ENCODE results near the gene TTPAL.

Gene TTPAL

GRCh38 chr20:44475372-44475693 lies 341 bp upstream of the TTPAL start:
- CTCF ChIA-PET, result interaction anchor here (0.5 to 2.7 kb wide), 8 partner anchors 19 to 664 kb away, joined by 3 to 19 read pairs (median 4); partner anchors contain the start of gene FITM2
- DNase-seq (ENCODE audit: low spot score), result no peak
- H3K27ac ChIP-seq, result peak overlapping the region; percentile 68
- POLR2A ChIA-PET (ENCODE audit: low non-redundant PET), result interaction anchor here (0.5 to 1.1 kb wide), 6 partner anchors 11 to 715 kb away, joined by 3 to 7 read pairs (median 3); partner anchors contain the start of gene SERINC3
- TF ChIP-seq CTCF (conservative IDR thresholded peaks at IDR 0.05; ENCODE audit: low read depth), result no peak

- TF ChIP-seq CTCF (conservative IDR thresholded peaks at IDR 0.05; ENCODE audit: low read depth), result no peak
- POLR2A ChIA-PET (ENCODE audit: low non-redundant PET), result interaction anchor here (0.7 kb wide), 1 partner anchor 848 kb away, joined by 3 read pairs; no protein-coding TSS in a partner anchor
- H3K27ac ChIP-seq, result no peak overlapping the region; the same call in 1 of the 2 replicates
- CTCF ChIA-PET, result interaction anchor here (1.5 kb wide), 1 partner anchor 133 kb away, joined by 5 read pairs; no protein-coding TSS in a partner anchor
- DNase-seq (ENCODE audit: low spot score), result no peak
Observed at GRCh38 chr20:44477151-44477550, 1.5 kb downstream of the TTPAL start.

- ChIA-PET POLR2A (ENCODE audit: low non-redundant PET) (no interaction called here), CTCF (interaction anchor here (1.5 kb wide), 1 partner anchor 132 kb away, joined by 5 read pairs; no protein-coding TSS in a partner anchor)
- no peak for DNase-seq (ENCODE audit: low spot score)
- H3K27ac ChIP-seq, result peak overlapping the region; percentile 35
- no peak for TF ChIP-seq CTCF (conservative IDR thresholded peaks at IDR 0.05; ENCODE audit: low read depth)
Observed at GRCh38 chr20:44478206-44478605, 2.5 kb downstream of the TTPAL start.

- TF ChIP-seq CTCF (conservative IDR thresholded peaks at IDR 0.05; ENCODE audit: low read depth), result no peak
- POLR2A ChIA-PET (ENCODE audit: low non-redundant PET), result interaction anchor here (0.5 kb wide), 1 partner anchor 145 kb away, joined by 3 read pairs; no protein-coding TSS in a partner anchor
- no peak overlapping the region; the same call in 1 of the 2 replicates for H3K27ac ChIP-seq
- CTCF ChIA-PET, result no interaction called here
- DNase-seq (ENCODE audit: low spot score), result no peak
Observed at GRCh38 chr20:44479643-44480042, 4.0 kb downstream of the TTPAL start.

- no peak for DNase-seq (ENCODE audit: low spot score)
- CTCF ChIA-PET, result no interaction called here
- no peak for TF ChIP-seq CTCF (conservative IDR thresholded peaks at IDR 0.05; ENCODE audit: low read depth)
Observed at GRCh38 chr20:44480097-44480496, 4.4 kb downstream of the TTPAL start.

GRCh38 chr20:44481719-44482416 lies 6.2 kb downstream of the TTPAL start:
- POLR2A ChIA-PET (ENCODE audit: low non-redundant PET), result no interaction called here
- CTCF ChIA-PET, result no interaction called here
- no peak overlapping the region for H3K27ac ChIP-seq
- TF ChIP-seq CTCF (conservative IDR thresholded peaks at IDR 0.05; ENCODE audit: low read depth), result no peak
- DNase-seq (ENCODE audit: low spot score), result no peak

More at GRCh38 chr20:44480097-44480496, 4.4 kb downstream of the TTPAL start:
- H3K27ac ChIP-seq, result no peak overlapping the region; the same call in 1 of the 2 replicates
- POLR2A ChIA-PET (ENCODE audit: low non-redundant PET), result interaction anchor here (0.5 kb wide), 1 partner anchor 144 kb away, joined by 3 read pairs; no protein-coding TSS in a partner anchor
